Mucosa of descending colon (tissue), 3 donors: Measurements from ENCODE around the gene GNAZ. TPM values are rescaled to one million over a fixed set of nuclear protein-coding genes. Genes with fewer than 3 reads are reported as not detected.
A peak's percentile ranks its signal among the peaks of the same experiment; 100 is the strongest.

Source experiments
- ATAC-seq: fragments of 200-7000 bp; cut with Tn5 transposase; one replicate; pipeline ENCODE4 v1.9.1; 2020; ENCODE audit warnings: mild to moderate bottlenecking, moderate library complexity
- DNase-seq, 3 donors: peaks; one replicate each; pipeline ENCODE4 v3.0.0-alpha.2; 2020
- H3K36me3 ChIP-seq: fragments of 200-600 bp; one replicate; pipeline ENCODE4 v1.8.0; 2021; ENCODE audit warnings: low read depth, mild to moderate bottlenecking
- H3K4me1 ChIP-seq: fragments of 200-600 bp; one replicate; pipeline ENCODE4 v1.8.0; 2021; ENCODE audit warnings: low read depth, mild to moderate bottlenecking
- H3K4me3 ChIP-seq: fragments of 200-600 bp; one replicate; pipeline ENCODE4 v1.8.0; 2021; ENCODE audit warnings: mild to moderate bottlenecking
- H3K9me3 ChIP-seq: fragments of 200-600 bp; one replicate; pipeline ENCODE4 v1.8.0; 2021; ENCODE audit warnings: mild to moderate bottlenecking
- CTCF ChIP-seq: fragments of 200-600 bp; IDR thresholded peaks from one replicate; pipeline ENCODE4 v1.8.0; 2022; ENCODE audit warnings: antibody characterized with exemption, mild to moderate bottlenecking
- intact Hi-C, 2 donors: fragments of 100-400 bp; cut with DNase I in 1 of 2; cut with micrococcal nuclease in 1 of 2; formaldehyde crosslinking; loops; one replicate each; pipeline versions ENCODE4 v1.11.0 to v1.11.1; 2022; cut with DNase I, micrococcal nuclease
- total RNA-seq, 3 donors: library from RNA; stranded (reverse); fragmentation: NEBNext Ultra II Directional in 2 of 3; extraction: Animal tissue kit (Norgen Biotek cat#: 25700) in 2 of 3; gene quantifications; one replicate each; pipeline versions ENCODE4 v1.2.1 to v1.2.4, GENCODE V29; 2021 to 2023
- donor health status: DM: no; HTN: no; CAD: no; lungs with moderate emphysema.
- donor health status: DM: no; HTN: no; CAD: no.
- donor health status: DM: no; HTN: yes; CAD: no.

The GNAZ gene
- total RNA-seq, 3 donors from 2014 or later, result 0.96 to 25.1 (median 1.7) TPM

GRCh38 chr22:23159291-23159630, 88.9 kb downstream of the GNAZ start:
- Histone ChIP-seq H3K4me3 (no peak overlapping the region), H3K36me3 (no peaks in the 10 kb centered on the region), H3K4me1 (peaks cover 17% of the 10 kb centered on the region), H3K9me3 (no peaks in the 10 kb centered on the region)
- no peak for TF ChIP-seq CTCF
- intact Hi-C loops, result no loop called here
- ATAC-seq (no peak), DNase-seq (no peak)

DNA sequence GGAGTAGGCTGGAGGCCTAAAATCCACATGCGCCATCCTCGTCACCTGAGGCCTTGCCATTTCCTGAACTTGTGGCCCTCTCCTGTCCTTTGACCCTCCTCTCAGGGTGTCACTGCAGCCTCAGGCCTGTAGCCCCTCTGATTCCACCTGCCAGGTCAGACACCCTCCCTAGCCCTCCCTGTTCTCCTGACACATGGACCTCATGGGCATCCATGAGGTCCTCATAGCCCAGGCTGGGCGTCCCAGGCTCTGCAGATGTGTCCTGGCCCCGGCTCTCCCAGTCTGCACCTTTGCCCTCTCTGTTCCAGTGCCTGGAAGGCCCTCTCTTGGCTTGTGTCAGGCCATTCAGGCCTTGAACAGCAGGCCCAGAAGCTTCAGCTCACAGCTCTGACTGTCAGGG, 90.7 kb downstream of the GNAZ start:
- DNase-seq (no peak), ATAC-seq (no peak)
- intact Hi-C loops, result no loop called here
- Histone ChIP-seq H3K4me3 (no peak overlapping the region), H3K4me1 (peaks cover 17% of the 10 kb centered on the region), H3K9me3 (no peaks in the 10 kb centered on the region), H3K36me3 (no peaks in the 10 kb centered on the region)
- no peak for TF ChIP-seq CTCF

GRCh38 chr22:23161574-23161973, 91.3 kb downstream of the GNAZ start:
- H3K9me3 ChIP-seq, result no peaks in the 10 kb centered on the region
- no peak for TF ChIP-seq CTCF
- no peak overlapping the region for H3K4me3 ChIP-seq
- peaks cover 17% of the 10 kb centered on the region for H3K4me1 ChIP-seq
- ATAC-seq (no peak), DNase-seq (no peak)
- H3K36me3 ChIP-seq, result no peaks in the 10 kb centered on the region
- intact Hi-C loops, result no loop called here

DNA sequence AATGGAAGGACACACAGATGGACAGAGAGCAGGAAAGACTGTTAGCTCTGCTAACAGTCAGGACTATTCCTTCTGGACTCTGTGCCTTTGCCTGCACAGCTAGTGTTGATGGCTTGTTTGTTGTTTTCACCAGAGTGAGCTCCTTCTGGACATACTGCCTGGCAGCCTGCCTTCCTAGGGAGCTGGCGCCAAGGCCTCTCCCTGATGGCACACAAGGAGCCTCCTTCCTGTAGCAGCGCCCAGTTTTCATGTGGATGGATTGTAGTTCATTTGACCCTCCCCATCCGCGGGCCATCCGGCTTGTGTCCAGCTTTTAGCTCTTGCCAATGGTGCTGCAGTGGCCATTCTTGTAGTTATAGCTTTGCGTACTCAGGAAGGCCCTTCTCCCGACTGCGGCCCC, 93.3 kb downstream of the GNAZ start:
- Histone ChIP-seq H3K4me1 (peaks cover 13% of the 10 kb centered on the region), H3K9me3 (no peaks in the 10 kb centered on the region), H3K4me3 (no peak overlapping the region), H3K36me3 (no peaks in the 10 kb centered on the region)
- ATAC-seq (peak; percentile 71), DNase-seq (peak in 2 of 3 donors; percentile 64 to 76)
- no peak for TF ChIP-seq CTCF
- intact Hi-C loops, result no loop called here

DNA sequence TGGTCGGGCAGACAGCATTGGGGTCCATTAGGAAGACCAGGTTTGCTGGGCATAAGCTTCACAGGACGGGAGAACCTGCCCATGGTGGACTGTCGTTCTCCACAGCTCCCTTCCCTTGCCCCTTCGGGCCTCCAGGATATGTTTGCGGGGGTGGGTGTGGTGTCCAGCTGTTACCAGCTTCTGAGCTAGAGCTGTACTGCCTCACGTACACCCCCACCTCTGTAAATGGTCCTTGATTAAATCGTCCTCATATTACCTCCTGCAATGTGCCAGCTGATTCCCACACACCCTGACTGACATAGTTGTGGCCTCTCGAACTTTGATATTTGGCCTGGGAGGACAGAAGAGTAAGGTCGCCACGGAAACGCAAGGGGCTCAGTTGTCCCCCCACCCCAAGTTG, 93.8 kb downstream of the GNAZ start:
- no peak for TF ChIP-seq CTCF
- peak; percentile 47 for ATAC-seq
- intact Hi-C loops, result no loop called here

More for the DNA sequence above, 93.8 kb downstream of the GNAZ start:
- no peak for DNase-seq
- Histone ChIP-seq H3K36me3 (no peaks in the 10 kb centered on the region), H3K4me3 (no peak overlapping the region), H3K4me1 (peaks cover 13% of the 10 kb centered on the region), H3K9me3 (no peaks in the 10 kb centered on the region)
